NCI-H1105 (cell line): ENCODE results near the gene RANBP3.

ENCODE experiments used
- DNase-seq: peaks from one replicate; lab custom pipeline; 2025; lab: John Stamatoyannopoulos, UW

The RANBP3 gene

GRCh38 chr19:5926641-5927440 lies 51.1 kb downstream of the RANBP3 start:
- DNase-seq = no peak

- no peak for DNase-seq
Observed at GRCh38 chr19:5925830-5926427, 52.0 kb downstream of the RANBP3 start.

- DNase-seq = no peak
Observed at GRCh38 chr19:5923356-5923755, 54.6 kb downstream of the RANBP3 start.

- DNase-seq = no peak
Observed at GRCh38 chr19:5922161-5922545, 55.8 kb downstream of the RANBP3 start.

- no peak for DNase-seq
Observed at GRCh38 chr19:5921516-5922160, 56.3 kb downstream of the RANBP3 start.

GRCh38 chr19:5918463-5919079 lies 59.4 kb downstream of the RANBP3 start:
- no peak for DNase-seq

- no peak for DNase-seq
Observed at GRCh38 chr19:5917431-5918107, 60.4 kb downstream of the RANBP3 start.

GRCh38 chr19:5916181-5916708 lies 61.7 kb downstream of the RANBP3 start:
- no peak for DNase-seq

GRCh38 chr19:5915782-5916165 lies 62.2 kb downstream of the RANBP3 start:
- DNase-seq = no peak

GRCh38 chr19:5914946-5915781 lies 62.8 kb downstream of the RANBP3 start:
- no peak for DNase-seq

GRCh38 chr19:5914358-5914774 lies 63.6 kb downstream of the RANBP3 start:
- DNase-seq = no peak

GRCh38 chr19:5913739-5914357 lies 64.1 kb downstream of the RANBP3 start, which contains the start of gene CAPS:
TSS of gene CAPS (plus strand) at chr19:5914254. CDS start at chr19:5914407, 153 bp downstream.
- DNase-seq = no peak

GRCh38 chr19:5911366-5911765 lies 66.6 kb downstream of the RANBP3 start:
- no peak for DNase-seq

- DNase-seq = no peak
Observed at GRCh38 chr19:5910638-5910907, 67.4 kb downstream of the RANBP3 start.

- DNase-seq = no peak
Observed at GRCh38 chr19:5908773-5909442, 69.0 kb downstream of the RANBP3 start.

GRCh38 chr19:5907241-5907640 lies 70.7 kb downstream of the RANBP3 start:
- DNase-seq = no peak

GRCh38 chr19:5905114-5905778 lies 72.7 kb downstream of the RANBP3 start:
- no peak for DNase-seq

GRCh38 chr19:5904352-5905113 lies 73.4 kb downstream of the RANBP3 start, which contains the start of gene VMAC:
TSS of gene VMAC (plus strand) at chr19:5904872. CDS start at chr19:5904891, 19 bp downstream.
- DNase-seq = peak; percentile 100
